ENCODE measurements around the gene USP12. TPM values are rescaled to one million over a fixed set of nuclear protein-coding genes. Genes with fewer than 3 reads are reported as not detected.

USP12 gene
- total and polyA plus RNA-seq, 12 donors: 4.6 to 20.3 (median 13.3) TPM

DNA sequence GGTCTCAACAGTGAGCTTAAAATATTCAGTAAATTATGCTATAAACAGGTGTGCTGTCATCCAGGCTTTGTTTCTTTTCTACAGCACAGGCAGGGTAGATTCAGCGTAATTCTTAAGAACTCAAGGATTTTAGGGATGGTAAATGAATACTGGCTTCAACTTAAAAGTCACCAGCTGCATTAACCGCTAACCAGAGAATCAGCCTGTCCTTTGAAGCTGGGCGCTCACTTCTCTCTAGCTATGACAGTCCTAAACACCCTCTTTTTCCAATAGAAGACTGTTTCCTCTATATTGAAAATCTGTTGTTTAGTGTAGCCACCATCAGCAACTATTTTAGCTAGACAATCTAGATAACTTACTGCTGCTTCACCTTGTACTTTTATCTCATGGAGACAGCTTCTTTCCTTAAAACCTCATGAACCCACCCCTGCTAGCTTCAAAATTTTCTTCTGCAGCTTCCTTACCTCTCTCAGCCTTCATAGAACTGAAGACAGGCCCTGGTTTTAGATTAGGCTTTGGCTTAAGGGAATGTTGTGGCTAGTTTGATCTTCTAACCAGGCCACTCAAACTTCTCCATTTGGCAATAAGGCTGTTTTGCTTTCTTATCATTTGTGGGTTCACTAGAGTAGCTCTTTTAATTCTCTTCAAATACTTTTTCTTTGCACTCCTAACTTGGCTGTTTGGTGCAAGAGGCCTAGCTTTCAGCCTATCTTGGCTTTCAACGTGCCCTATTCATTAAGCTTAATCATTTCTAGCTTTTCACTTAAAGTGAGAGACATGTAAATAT lies 89.5 kb downstream of the USP12 start:
- Histone ChIP-seq H3K9me3 (replicated peaks in 1 of 3) (no peaks in the 10 kb centered on the region), H3K4me1 (replicated peaks in 1 of 2) (no peaks in the 10 kb centered on the region), H3K27me3 (no peaks in the 10 kb centered on the region), H3K36me3 (replicated peaks in 1 of 2) (no peaks in the 10 kb centered on the region), H3K27ac (no peak overlapping the region), H3K4me3 (no peak overlapping the region)
- WGBS, 4 donors: 83 to 97% (median 93%) methylated on average over 4 of the region's 4 CpGs
- intact Hi-C loops (cut with DNase I): no loop called here
- TF ChIP-seq CTCF (IDR thresholded peaks at IDR 0.05) (no peak), POLR2A (IDR thresholded peaks at IDR 0.05) (no peak)
- no peak for DNase-seq

GRCh38 chr13:27080018-27080948 lies 91.3 kb downstream of the USP12 start:
- H3K27me3 ChIP-seq: no peaks in the 10 kb centered on the region
- intact Hi-C loops (cut with DNase I): no loop called here
- no peak for DNase-seq
- H3K4me1 ChIP-seq (replicated peaks in 1 of 2): no peaks in the 10 kb centered on the region
- no peaks in the 10 kb centered on the region for H3K9me3 ChIP-seq (replicated peaks in 1 of 3)
- TF ChIP-seq CTCF (IDR thresholded peaks at IDR 0.05) (no peak), POLR2A (IDR thresholded peaks at IDR 0.05) (no peak)
- 96 to 98% (median 97%) methylated on average over 6 of the region's 6 CpGs for WGBS, 4 donors
- no peaks in the 10 kb centered on the region for H3K36me3 ChIP-seq (replicated peaks in 1 of 2)
- H3K27ac ChIP-seq: no peak overlapping the region
- H3K4me3 ChIP-seq: no peak overlapping the region

- Histone ChIP-seq H3K27ac (no peak overlapping the region), H3K9me3 (replicated peaks in 1 of 3) (no peaks in the 10 kb centered on the region), H3K4me3 (no peak overlapping the region), H3K4me1 (replicated peaks in 1 of 2) (no peaks in the 10 kb centered on the region), H3K36me3 (replicated peaks in 1 of 2) (no peaks in the 10 kb centered on the region), H3K27me3 (no peaks in the 10 kb centered on the region)
- WGBS, 4 donors: 85 to 100% (median 88%) methylated on average over 3 of the region's 3 CpGs
- intact Hi-C loops (cut with DNase I): no loop called here
- no peak for TF ChIP-seq POLR2A (IDR thresholded peaks at IDR 0.05)
- no peak for TF ChIP-seq CTCF (IDR thresholded peaks at IDR 0.05)
- no peak for DNase-seq
These were observed 92.1 kb downstream of the USP12 start for GRCh38 chr13:27079421-27079958.

DNA sequence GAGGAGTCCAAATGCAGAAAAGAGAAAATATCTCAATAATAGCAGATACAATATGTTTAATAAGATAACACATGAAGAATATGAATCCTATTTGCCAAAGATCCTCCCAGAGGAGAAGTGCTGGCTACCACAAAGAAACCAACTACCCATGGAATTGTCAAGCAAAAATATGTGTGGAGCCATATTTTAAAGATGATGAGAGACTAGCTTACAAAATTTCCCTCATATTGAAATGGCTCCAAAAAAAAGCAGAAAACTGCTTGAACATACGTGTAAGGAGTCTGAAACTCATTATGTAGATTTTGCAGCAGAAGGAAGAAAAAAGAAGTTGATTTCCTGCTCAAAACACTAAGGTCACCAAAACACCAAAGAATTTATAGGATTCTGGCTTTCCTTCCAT lies 94.2 kb downstream of the USP12 start:
- Histone ChIP-seq H3K4me1 (replicated peaks in 1 of 2) (no peaks in the 10 kb centered on the region), H3K4me3 (no peak overlapping the region), H3K9me3 (replicated peaks in 1 of 3) (no peaks in the 10 kb centered on the region), H3K36me3 (replicated peaks in 1 of 2) (no peaks in the 10 kb centered on the region), H3K27ac (no peak overlapping the region), H3K27me3 (no peaks in the 10 kb centered on the region)
- intact Hi-C loops (cut with DNase I): no loop called here
- TF ChIP-seq CTCF (IDR thresholded peaks at IDR 0.05) (no peak), POLR2A (IDR thresholded peaks at IDR 0.05) (no peak)
- 71 to 83% (median 80%) methylated on average over 1 of the region's 1 CpG for WGBS, 4 donors
- DNase-seq: no peak
